Bronchial epithelial cell (primary cell): ENCODE results near the gene TMEM260. TPM values are rescaled to one million over a fixed set of nuclear protein-coding genes. Genes with fewer than 3 reads are reported as not detected.

Experiments
- DNase-seq: peaks from one replicate; pipeline ENCODE4 v3.0.0-alpha.2; 2010; ENCODE audit warnings: low read depth
- FAIRE-seq: peaks from 2 replicates; lab custom pipeline; 2011; peaks lifted over from hg19 to GRCh38; lab: Jason Lieb, UNC
- H3K27me3 ChIP-seq: 2 replicates; pipeline ENCODE4 v1.5.1; 2011; ENCODE audit warnings: low read length; ENCODE audit not compliant: control insufficient read depth, insufficient read depth
- H3K36me3 ChIP-seq: 2 replicates; pipeline ENCODE4 v1.5.1; 2011; ENCODE audit warnings: low read length; ENCODE audit not compliant: control insufficient read depth, insufficient read depth
- H3K4me3 ChIP-seq: 2 replicates; pipeline ENCODE4 v1.5.1; 2011; ENCODE audit warnings: mild to moderate bottlenecking, low read depth, low read length, control low read depth
- CTCF ChIP-seq: IDR thresholded peaks from 2 replicates; pipeline ENCODE4 v1.5.1; 2011; ENCODE audit warnings: mild to moderate bottlenecking, moderate library complexity, low read length, control low read depth, inconsistent platforms; ENCODE audit not compliant: insufficient read depth, severe bottlenecking
- total RNA-seq: library from RNA; depleted of rRNA; stranded (reverse); fragments of >200 nt; gene quantifications from 2 replicates; pipeline ENCODE4 v1.2.1, GENCODE V29; 2014

The TMEM260 gene
- 19.5 and 21.5 TPM in 2 replicates for total RNA-seq

- no peaks in the 10 kb centered on the region for H3K36me3 ChIP-seq
- peak within 1 kb of the TSS; percentile 99 for H3K4me3 ChIP-seq
- no peaks in the 10 kb centered on the region for H3K27me3 ChIP-seq
- FAIRE-seq (no peak), DNase-seq (peak; percentile 79)
- TF ChIP-seq CTCF = peak; percentile 86
Observed at GRCh38 chr14:56579345-56580220, at the start of gene TMEM260. Gene TMEM260 (plus strand): TSS chr14:56579798. CDS start chr14:56579915, 117 bp downstream.

- Histone ChIP-seq H3K36me3 (no peaks in the 10 kb centered on the region), H3K27me3 (peaks cover 2% of the 10 kb centered on the region), H3K4me3 (no peak overlapping the region)
- DNase-seq = no peak
- no peak for FAIRE-seq
- TF ChIP-seq CTCF = no peak
Observed at GRCh38 chr14:56532546-56532945, 47.1 kb upstream of the TMEM260 start.

GRCh38 chr14:56534656-56535055, 44.9 kb upstream of the TMEM260 start:
- FAIRE-seq = no peak

GRCh38 chr14:56539862-56540261, 39.7 kb upstream of the TMEM260 start:
- FAIRE-seq = no peak
- no peak for DNase-seq
- no peak for TF ChIP-seq CTCF
- Histone ChIP-seq H3K4me3 (no peak overlapping the region), H3K27me3 (no peaks in the 10 kb centered on the region), H3K36me3 (no peaks in the 10 kb centered on the region)

More at GRCh38 chr14:56534656-56535055, 44.9 kb upstream of the TMEM260 start:
- H3K36me3 ChIP-seq = no peaks in the 10 kb centered on the region
- no peak for DNase-seq
- TF ChIP-seq CTCF = no peak
- H3K4me3 ChIP-seq = no peak overlapping the region
- H3K27me3 ChIP-seq = no peaks in the 10 kb centered on the region

GRCh38 chr14:56543436-56543835, 36.2 kb upstream of the TMEM260 start:
- no peak for DNase-seq
- no peak for TF ChIP-seq CTCF
- peaks cover 2% of the 10 kb centered on the region for H3K27me3 ChIP-seq
- FAIRE-seq = no peak
- H3K36me3 ChIP-seq = no peaks in the 10 kb centered on the region
- H3K4me3 ChIP-seq = no peak overlapping the region
